Endothelial cell of hepatic sinusoid (primary cell): Measurements from ENCODE around the gene ZBTB40.

Source experiments
- in situ Hi-C: cut with HindIII; loops from 2 replicates; pipeline ENCODE4 v1.10.0; 2017; ENCODE audit warnings: low sequenced_read_pairs

The ZBTB40 gene, protein sequence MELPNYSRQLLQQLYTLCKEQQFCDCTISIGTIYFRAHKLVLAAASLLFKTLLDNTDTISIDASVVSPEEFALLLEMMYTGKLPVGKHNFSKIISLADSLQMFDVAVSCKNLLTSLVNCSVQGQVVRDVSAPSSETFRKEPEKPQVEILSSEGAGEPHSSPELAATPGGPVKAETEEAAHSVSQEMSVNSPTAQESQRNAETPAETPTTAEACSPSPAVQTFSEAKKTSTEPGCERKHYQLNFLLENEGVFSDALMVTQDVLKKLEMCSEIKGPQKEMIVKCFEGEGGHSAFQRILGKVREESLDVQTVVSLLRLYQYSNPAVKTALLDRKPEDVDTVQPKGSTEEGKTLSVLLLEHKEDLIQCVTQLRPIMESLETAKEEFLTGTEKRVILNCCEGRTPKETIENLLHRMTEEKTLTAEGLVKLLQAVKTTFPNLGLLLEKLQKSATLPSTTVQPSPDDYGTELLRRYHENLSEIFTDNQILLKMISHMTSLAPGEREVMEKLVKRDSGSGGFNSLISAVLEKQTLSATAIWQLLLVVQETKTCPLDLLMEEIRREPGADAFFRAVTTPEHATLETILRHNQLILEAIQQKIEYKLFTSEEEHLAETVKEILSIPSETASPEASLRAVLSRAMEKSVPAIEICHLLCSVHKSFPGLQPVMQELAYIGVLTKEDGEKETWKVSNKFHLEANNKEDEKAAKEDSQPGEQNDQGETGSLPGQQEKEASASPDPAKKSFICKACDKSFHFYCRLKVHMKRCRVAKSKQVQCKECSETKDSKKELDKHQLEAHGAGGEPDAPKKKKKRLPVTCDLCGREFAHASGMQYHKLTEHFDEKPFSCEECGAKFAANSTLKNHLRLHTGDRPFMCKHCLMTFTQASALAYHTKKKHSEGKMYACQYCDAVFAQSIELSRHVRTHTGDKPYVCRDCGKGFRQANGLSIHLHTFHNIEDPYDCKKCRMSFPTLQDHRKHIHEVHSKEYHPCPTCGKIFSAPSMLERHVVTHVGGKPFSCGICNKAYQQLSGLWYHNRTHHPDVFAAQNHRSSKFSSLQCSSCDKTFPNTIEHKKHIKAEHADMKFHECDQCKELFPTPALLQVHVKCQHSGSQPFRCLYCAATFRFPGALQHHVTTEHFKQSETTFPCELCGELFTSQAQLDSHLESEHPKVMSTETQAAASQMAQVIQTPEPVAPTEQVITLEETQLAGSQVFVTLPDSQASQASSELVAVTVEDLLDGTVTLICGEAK

DNA sequence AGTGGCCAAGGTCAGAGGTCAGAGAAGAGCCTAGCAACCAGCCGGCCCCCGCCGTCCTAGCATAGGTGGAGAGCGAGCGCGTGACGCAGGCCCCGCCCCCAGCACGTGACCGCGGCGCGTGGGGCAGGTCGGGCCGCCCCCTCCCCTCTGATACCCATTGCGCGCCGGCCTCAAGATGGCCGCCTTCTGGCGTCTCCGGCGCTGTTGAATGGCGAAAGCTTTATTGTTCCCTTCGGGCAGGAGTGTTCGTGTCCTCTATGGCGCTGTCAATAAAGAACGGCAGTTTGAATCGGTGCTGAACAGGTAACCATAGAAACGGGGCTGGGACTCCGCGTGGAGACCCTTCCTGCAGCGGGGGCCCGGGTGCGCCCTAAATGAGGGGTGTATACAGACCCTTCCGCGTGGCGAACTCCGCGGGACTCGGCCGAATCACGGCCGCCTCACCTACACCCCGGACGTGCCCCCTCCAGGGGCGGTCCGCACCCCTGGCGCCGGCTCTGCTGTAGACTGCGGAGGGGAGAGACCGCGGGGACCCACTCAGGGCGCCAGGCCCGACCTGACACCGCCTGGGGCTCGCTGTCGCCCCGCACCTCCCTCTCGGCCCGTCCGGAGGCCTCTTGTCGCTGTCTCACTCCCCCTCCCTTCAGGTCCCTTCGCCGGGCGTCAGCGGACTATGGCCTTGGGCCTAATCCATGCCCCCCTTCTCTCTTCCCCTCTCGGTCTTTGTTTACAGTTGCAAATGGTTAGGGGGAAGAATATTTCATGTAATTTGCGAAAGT is at the start of gene ZBTB40:
Gene ZBTB40, plus strand, starts transcription at position 150 of the 779 bp plus-strand sequence. CDS start 38,098 bp downstream, outside the sequence.
- in situ Hi-C loops: loop anchor here (5.0 kb wide), 1 partner anchor 75 kb away; no protein-coding TSS in a partner anchor

DNA sequence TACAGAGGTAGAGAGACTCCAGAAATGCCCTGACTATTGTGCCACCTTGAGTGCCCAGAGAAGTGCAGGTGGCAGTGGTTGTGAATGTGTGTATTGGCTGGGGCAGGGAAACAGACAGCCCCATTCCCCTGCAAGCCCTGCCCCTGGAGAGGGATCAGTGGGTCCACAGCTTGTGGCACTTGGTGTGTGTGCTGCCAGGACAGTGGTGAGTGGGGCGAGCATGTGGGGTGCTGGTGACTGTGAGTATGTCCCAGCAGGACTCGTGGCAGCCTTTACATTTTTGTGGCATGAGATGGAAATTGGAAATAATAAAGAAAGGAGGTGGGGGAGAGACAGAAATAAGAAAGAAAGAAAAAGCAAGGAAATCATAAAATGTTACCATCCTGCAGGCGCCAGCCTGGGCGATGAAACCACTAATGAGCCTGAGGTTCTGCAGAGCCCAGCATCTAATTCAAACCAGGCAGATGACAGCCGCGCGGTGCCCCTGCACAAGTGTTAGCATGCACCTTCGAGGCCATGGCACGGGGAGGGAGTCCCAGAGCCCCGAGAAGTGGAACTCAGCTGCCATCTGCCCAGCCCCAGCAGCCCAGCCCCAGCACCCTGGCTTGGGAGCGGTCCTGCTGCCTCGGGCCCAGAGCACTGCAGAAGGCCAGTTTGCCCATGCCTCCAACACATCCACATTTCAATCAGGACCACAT is 49.1 kb upstream of the ZBTB40 start:
- in situ Hi-C loops: no loop called here

DNA sequence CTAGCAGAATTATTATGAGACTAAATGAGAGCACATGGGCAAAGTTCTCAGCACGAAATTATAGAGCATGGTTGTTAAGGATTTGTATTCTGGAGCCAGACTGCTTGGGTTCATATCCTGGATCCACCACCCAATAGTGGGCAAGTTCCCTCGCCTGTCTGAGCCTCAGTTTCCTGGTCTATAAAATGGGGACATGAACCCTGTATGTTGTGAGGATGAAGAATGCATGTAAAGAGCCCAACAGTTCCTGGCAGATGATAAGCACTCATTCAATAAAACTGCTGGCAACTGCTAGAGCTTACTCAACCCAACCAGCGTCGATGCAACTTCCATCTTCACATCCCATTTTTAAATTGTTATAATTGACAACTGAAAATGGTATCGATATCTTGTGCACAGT is 47.2 kb upstream of the ZBTB40 start:
- in situ Hi-C loops: no loop called here

DNA sequence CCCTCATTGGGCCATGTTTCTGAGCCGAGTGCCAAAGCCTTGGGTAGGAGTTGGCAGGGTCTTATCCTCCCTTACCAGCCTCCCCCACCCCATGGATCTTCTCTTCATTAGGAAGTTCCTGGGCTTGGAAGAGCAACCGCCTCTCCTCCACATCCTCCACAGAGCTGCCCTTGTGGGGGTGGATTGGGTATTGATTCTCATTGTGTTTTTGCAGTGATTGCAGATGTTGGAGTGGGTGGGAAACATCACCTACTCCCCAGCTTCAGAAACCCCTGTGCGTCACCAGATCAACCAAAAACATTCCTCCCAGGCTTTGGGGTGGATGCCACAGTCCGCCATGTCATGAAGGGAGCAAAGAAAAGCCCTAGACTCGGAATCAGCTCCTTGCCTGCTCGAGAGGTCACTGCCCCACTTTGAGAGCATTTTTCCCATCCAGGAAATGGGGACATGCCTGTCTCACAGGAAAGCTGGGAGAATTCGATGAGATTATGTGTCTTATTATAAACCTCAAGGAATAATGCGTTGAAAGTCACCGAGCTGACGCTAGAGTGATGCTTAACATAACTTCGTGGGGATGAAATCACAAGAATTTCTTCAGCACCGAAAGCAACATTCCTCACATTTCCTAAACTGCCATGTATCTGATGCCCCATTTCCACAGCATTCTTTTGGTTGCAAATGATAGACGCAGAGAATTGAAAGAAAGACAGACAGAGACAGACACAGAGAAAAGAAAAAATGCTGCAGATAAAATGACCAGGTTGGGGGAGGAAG is 44.7 kb upstream of the ZBTB40 start:
- in situ Hi-C loops: no loop called here

DNA sequence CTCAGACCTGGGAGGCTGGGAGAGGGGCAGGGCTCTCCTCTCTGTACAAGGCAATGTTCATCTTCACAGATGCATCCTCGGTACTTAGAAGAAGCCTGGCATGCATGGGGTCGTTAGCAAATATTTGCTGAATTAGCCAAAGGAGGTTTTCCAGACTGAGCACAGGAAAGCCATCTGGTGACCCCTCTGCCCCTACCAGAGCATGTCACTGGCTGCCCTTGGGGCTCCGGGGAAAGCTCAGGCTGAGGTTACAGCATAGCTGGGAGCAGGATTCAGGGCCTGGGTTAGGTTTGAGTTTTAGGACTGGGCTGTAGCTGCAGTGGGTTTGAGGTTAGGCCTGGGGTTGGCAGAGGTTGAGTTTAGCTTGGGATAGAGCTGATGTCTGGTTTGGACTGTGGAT is 43.4 kb upstream of the ZBTB40 start:
- in situ Hi-C loops: no loop called here

DNA sequence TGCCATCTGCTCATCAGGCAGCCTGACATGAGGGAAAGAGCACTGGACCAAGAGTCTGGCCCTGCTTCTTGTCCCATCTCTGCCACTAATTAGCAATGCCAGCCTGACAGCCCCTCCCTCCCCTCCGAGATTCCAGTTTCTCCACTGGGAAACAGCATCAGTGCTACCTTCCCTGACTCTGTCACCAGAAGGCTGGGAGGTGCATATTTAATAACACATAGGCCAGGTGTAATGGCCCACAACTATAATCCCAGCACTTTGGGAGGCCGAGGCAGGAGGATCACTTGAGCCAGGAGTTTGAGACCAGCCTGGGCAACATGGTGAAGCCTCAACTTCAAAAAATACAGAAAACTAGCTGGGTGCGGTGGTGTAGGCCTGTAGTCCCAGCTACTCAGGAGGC is 41.2 kb upstream of the ZBTB40 start:
- in situ Hi-C loops: no loop called here

DNA sequence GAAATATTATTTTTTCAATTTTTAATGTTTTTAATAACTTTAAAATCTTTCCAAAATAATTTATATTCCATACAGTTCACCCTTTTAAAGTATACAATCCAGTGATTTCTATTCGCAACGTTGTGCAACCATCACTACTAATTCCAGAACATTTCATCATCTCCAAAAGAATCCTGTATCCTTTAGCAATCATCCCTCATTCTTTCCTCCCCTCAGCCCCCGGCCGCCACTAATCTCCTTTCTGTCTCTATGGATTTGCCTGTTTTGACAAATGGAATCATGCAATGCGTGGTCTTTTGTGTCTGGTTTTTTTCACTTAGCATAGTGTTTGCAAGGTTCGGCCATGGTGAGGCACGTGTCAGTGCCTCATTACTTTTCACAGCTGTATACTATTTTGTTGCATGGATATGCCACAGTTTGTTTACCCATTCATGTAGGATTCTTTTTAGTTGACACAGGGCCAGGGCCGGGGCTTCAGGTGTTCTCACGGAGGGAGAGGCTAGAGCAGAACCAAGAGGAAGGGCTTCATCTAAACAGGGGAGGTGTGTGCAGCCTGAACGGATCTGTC is 40.6 kb upstream of the ZBTB40 start:
- in situ Hi-C loops: no loop called here

DNA sequence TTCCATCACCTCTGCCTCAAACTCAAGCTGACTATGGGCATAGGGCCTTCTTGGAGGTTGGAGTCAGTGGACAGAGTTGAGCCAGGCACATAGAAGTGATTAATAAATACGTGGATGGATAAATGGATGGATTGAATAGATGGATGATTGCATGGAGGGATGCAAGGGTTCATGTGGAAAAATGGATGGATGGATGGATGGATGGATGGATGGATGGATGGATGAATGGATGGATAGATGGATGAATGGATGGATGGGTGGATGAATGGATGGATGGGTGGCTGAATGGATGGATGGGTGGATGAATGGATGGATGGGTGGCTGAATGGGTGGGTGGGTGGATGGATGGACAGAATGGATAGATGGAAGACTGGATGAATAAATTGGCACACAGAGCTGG is 40.1 kb upstream of the ZBTB40 start:
- in situ Hi-C loops: no loop called here

DNA sequence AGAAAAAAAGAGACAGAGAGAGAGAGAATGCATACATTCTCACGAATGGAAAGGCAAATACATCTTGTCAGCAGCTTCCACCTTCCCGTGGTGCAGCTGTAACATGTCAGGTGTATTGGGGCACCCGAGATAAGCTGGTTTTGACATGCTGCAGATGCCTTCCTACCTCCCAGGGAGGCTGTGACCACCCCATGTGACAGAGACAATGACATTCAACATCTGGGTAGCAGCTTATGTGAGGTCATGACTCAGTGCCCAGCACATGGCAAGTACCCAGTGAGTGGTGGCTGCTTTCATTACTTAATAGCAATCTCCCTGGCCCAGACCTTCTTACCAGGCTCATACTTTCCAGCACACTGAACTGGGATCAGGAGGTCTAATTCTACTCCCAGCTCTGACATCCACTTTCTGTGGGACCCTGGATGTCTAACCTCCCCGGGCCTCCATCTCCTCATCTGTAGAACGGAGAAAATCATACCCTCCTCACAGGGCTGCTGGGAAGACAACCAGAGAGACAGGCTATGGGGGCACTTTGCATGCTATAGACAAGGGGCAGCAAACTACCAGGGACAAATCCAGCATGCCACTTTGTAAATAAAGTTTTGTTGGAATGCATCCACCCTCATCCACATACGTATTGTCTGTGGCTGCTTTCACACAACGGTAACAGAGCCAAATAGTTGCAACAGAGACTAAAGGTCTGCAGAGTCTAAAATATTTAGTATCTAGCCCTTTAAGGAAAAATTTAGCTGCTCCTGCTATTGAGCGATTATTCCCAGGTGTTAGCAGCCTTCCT is 38.5 kb upstream of the ZBTB40 start:
- in situ Hi-C loops: no loop called here

DNA sequence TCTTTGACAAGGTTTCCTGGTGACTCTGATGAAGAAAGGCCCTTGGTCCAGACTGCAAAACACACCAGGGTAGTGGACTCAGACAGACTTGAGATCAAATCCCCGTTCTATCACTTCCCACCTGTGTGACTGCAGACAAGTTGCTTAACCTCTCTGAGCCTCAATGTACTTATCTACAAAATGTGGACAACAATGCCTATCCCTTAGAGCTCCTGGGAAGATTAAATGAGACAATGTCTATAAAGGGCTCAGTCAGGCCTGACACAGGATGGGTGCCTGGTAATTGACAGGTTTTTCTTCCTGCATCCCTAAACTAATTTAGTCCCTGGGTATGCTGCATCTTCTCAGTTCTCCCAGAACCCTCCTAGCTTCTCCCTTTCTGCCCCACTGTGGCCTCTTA is 37.9 kb upstream of the ZBTB40 start:
- in situ Hi-C loops: no loop called here

DNA sequence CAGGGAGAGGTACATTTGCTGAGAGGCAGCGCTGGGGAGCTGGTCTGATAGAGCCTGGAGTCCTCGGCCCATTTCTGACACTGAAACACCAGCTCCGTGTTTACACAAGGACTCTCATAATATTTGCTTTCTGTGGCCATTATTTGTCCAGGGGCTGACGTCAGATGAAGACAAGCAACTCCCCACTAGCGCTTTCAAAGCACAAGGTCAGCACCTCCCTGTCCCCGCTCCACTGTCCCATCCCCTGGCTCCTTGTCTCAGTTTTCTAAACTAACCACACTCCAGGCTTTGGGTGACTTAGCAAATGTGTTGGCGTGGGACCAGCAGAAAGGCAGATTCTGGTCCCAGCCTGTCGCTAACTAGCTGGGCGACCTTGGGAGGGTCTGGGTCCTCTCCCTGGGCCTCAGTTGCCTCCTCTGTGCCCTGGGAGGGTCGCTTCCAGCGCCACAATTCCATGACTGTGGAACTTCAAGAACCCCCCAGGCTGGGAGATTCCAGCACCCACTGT is 37.4 kb upstream of the ZBTB40 start:
- in situ Hi-C loops: no loop called here

DNA sequence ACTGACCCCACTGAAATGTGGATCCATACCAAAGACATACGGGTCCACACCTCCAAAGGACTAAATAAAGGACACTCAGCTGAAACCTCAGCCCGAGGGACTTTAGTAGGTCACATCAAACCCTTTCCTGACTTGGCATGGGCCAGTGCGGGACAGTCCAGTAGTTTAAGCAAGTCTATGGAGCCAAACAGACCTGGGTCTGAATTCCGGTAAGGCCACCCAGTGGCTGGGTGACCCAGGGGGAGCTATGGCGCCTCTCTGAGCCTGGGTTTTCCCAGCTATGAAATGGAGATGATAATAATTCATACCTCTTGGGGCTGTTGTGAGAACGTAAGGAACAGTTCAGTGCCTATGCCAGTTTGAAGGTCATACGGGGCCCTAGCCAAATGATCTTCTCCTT is 36.2 kb upstream of the ZBTB40 start:
- in situ Hi-C loops: no loop called here

DNA sequence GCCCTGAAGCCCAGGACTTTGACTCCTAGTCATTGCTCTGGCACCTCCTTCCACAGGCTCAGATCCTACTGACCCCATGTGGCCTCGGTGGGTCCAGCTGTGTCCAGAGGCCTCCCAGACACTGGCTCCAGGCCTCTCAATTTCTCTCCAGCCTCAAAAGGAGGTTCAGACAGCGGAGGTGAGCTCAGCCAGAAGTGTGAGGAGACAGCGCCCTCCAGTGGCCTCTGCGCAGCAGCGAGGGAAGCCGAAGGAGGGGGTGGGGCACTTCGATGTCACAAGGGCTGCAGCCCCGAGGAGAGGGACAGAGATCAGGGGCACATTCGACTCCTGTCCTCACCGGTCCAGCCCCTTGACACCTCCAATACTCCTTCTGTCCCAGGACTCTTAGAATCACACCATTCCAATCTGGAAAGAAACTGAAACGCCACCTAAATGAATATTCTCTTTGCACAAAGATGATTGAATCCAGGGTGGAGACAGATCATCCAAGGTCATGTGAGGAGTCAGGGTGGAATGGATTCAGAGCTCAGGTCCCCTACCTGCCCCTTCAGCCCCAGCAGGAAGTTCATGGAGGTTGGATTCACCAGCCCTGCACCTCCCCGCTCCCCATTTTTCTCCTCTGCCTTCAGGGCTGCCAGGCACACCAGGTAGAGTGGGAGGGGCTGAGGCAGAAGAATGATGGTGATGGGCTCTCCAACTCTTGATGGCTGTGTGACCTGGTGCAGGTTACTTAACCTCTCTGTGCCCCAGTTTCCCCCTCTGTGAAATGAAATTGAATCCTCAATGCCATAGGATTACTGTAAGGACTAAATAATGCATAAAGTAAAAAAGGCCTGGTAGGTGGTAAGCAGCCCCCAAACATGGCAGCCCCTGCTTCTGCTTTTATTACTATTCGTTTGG is 34.8 kb upstream of the ZBTB40 start:
- in situ Hi-C loops: no loop called here

DNA sequence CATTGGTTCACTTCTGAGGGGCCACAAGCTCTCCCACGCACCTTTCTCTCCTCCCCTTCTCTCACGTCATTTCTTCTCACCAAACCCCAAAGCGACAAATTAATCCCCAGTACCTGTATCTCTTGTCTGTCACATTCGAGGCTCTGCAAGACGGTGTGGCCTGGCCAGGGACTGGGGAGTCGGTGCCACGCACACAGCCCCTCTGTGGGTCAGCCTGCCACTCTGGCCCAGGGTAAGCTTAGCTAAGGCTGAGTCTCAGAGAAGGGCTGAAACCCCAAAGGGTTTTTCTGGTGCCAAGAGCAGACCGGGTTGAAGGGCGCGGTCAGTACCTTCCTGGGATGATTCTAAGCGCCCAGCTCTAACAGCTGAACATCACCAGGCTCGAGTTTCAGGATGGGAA is 34.2 kb upstream of the ZBTB40 start:
- in situ Hi-C loops: no loop called here

DNA sequence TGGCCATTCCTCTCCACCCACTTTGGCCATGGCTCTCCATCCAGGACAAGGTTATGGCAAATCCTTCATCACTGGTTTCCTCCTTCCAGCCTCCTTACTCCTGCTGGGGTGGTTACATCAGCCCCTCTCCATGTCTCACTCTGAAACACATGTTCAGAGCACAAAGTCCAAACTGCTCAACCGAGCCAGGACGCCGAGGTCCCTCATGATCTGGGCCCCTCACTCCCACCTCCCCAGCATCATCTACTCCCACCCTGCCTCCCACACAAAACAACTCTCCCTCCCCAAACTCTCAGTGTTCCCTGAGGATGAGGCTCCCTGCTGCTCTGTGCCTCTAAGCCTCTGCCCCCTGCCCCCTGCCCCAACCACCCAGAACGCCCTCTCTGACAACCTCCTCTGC is 33.3 kb upstream of the ZBTB40 start:
- in situ Hi-C loops: no loop called here

DNA sequence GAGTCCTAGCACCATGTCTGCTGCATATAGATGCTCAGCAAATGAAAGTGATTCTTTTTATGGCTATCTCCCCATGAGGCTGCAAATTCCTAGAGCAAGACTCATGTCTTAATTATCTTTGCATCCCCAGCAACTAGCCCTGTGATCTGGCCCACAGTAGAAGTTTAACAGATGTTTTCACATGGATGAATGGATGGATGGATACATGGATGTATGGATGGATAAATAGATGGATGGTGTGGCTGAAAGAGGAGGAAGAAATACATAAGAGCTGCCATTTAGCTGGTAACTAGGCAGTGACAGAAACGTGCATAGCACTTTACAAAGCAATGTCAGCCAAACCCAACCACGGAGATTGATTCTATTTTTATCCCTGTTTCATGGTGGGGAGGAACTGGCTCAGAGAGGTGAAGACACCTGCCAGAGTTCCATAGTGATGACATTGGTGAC is 32.7 kb upstream of the ZBTB40 start:
- in situ Hi-C loops: no loop called here
